CD14-positive monocyte (primary cell): ENCODE results near the gene AHNAK. TPM values are rescaled to one million over a fixed set of nuclear protein-coding genes. Genes with fewer than 3 reads are reported as not detected.

Experiments
- DNase-seq, 3 donors: peaks; one replicate each; pipeline ENCODE4 v3.0.0-alpha.2; 2011 to 2022
- H2AFZ ChIP-seq: 2 replicates; pipeline ENCODE4 v1.6.0; 2012; ENCODE audit warnings: mild to moderate bottlenecking, low read depth, low read length, inconsistent platforms; ENCODE audit not compliant: insufficient read depth, poor library complexity, severe bottlenecking
- H3K27ac ChIP-seq, 2 donors: 1 replicate in 1 of 2; 2 replicates in 1 of 2; pipeline ENCODE4 v1.5.1; 2012 to 2013; ENCODE audit warnings: low read length in 2 of 2, control low read depth in 1 of 2, inconsistent platforms in 1 of 2, low read depth in 1 of 2, mild to moderate bottlenecking in 1 of 2
- H3K27me3 ChIP-seq, 2 donors: one replicate each; pipeline versions ENCODE4 v1.6.0 to v1.6.1; 2011 to 2013; ENCODE audit warnings: low read length in 2 of 2; ENCODE audit not compliant: control insufficient read depth in 2 of 2, insufficient read depth in 2 of 2
- H3K36me3 ChIP-seq, 2 donors: replicated peaks in 1 of 2; 1 replicate in 1 of 2; 2 replicates in 1 of 2; pipeline versions ENCODE4 v1.5.1 to v1.6.1; 2012 to 2013; ENCODE audit warnings: low read length in 2 of 2, control low read depth in 1 of 2, inconsistent platforms in 1 of 2, mild to moderate bottlenecking in 1 of 2; ENCODE audit not compliant: insufficient read depth in 2 of 2, control insufficient read depth in 1 of 2
- H3K4me1 ChIP-seq, 2 donors: 1 replicate in 1 of 2; 2 replicates in 1 of 2; pipeline versions ENCODE4 v1.5.1 to v1.6.1; 2012 to 2013; ENCODE audit warnings: low read length in 2 of 2, control low read depth in 1 of 2, inconsistent platforms in 1 of 2, mild to moderate bottlenecking in 1 of 2, moderate library complexity in 1 of 2; ENCODE audit not compliant: insufficient read depth in 2 of 2, control insufficient read depth in 1 of 2
- H3K4me2 ChIP-seq: replicated peaks from 2 replicates; pipeline ENCODE3; 2012; ENCODE audit warnings: low read length, moderate library complexity, mild to moderate bottlenecking; ENCODE audit not compliant: poor library complexity, severe bottlenecking; ENCODE audit errors: extremely low read depth
- H3K4me3 ChIP-seq, 3 experiments: fragments of 200-600 bp in 1 of 3; sonication (generic) in 1 of 3; replicated peaks in 1 of 3; 1 replicate in 2 of 3; 2 replicates in 1 of 3; pipeline ENCODE4 v1.5.1; 2011 to 2013; ENCODE audit warnings: low read length in 3 of 3, mild to moderate bottlenecking in 3 of 3, control low read depth in 2 of 3, low read depth in 2 of 3, inconsistent platforms in 1 of 3, moderate library complexity in 1 of 3
- H3K79me2 ChIP-seq: 2 replicates; pipeline ENCODE4 v1.6.0; 2012; ENCODE audit warnings: mild to moderate bottlenecking, control low read depth, inconsistent platforms, low read length, moderate library complexity; ENCODE audit not compliant: insufficient read depth
- H3K9ac ChIP-seq: 2 replicates; pipeline ENCODE4 v1.6.0; 2017; ENCODE audit warnings: low read length, mild to moderate bottlenecking; ENCODE audit not compliant: insufficient read depth, poor library complexity, severe bottlenecking
- H3K9me3 ChIP-seq, 2 donors: replicated peaks in 1 of 2; 1 replicate in 1 of 2; 2 replicates in 1 of 2; pipeline versions ENCODE4 v1.5.1 to v1.6.1; 2012 to 2013; ENCODE audit warnings: low read length in 2 of 2, control low read depth in 1 of 2; ENCODE audit not compliant: control insufficient read depth in 1 of 2, insufficient read depth in 1 of 2
- H4K20me1 ChIP-seq: 2 replicates; pipeline ENCODE4 v1.6.0; 2012; ENCODE audit warnings: mild to moderate bottlenecking, low read length, control low read depth, moderate library complexity; ENCODE audit not compliant: insufficient read depth
- H3K27ac Mint-ChIP-seq, 7 donors: one replicate each; pipeline ENCODE4 v1.8.0; 2020; ENCODE audit warnings: mild to moderate bottlenecking in 7 of 7, mixed read lengths in 7 of 7, moderate library complexity in 6 of 7, inconsistent platforms in 2 of 7
- H3K27me3 Mint-ChIP-seq, 3 donors: one replicate each; pipeline ENCODE4 v1.8.0; 2021 to 2022; ENCODE audit warnings: low read depth in 3 of 3, mild to moderate bottlenecking in 3 of 3, mixed read lengths in 3 of 3, moderate library complexity in 3 of 3, inconsistent platforms in 1 of 3
- H3K36me3 Mint-ChIP-seq, 2 donors: one replicate each; pipeline ENCODE4 v1.8.0; 2020; ENCODE audit warnings: mixed read lengths in 2 of 2, inconsistent platforms in 1 of 2, mild to moderate bottlenecking in 1 of 2
- H3K4me1 Mint-ChIP-seq: one replicate; pipeline ENCODE4 v1.8.0; 2020; ENCODE audit warnings: mild to moderate bottlenecking, mixed read lengths
- H3K4me3 Mint-ChIP-seq, 2 donors: one replicate each; pipeline ENCODE4 v1.8.0; 2020; ENCODE audit warnings: mild to moderate bottlenecking in 2 of 2, mixed read lengths in 2 of 2, moderate library complexity in 1 of 2
- H3K9me3 Mint-ChIP-seq, 7 donors: one replicate each; pipeline ENCODE4 v1.8.0; 2020 to 2022; ENCODE audit warnings: mixed read lengths in 7 of 7, mild to moderate bottlenecking in 6 of 7, moderate library complexity in 6 of 7, inconsistent platforms in 2 of 7
- CTCF ChIP-seq: fragments of 200-600 bp; IDR thresholded peaks from one replicate; pipeline ENCODE4 v1.8.0; 2022; ENCODE audit warnings: antibody characterized with exemption, mild to moderate bottlenecking
- WGBS: methylation state at CpG from one replicate; pipeline ENCODE4 v1.1.5; 2013; ENCODE audit warnings: missing lambda C conversion rate; ENCODE audit not compliant: insufficient coverage; 5-methylcytosine and 5-hydroxymethylcytosine counted together
- intact Hi-C, 2 donors: fragments of 100-400 bp; cut with micrococcal nuclease; formaldehyde crosslinking; loops; one replicate each; pipeline versions ENCODE4 v1.15.0 to v1.15.1; 2023
- polyA plus RNA-seq, 3 donors: library from polyadenylated mRNA; depleted of rRNA in 1 of 3; unstranded in 2 of 3; stranded (reverse) in 1 of 3; fragments of 300-500 nt in 2 of 3; fragments of >200 nt in 1 of 3; fragmentation: Illumina TruSeq in 2 of 3; gene quantifications; 1 replicate in 2 of 3; 2 replicates in 1 of 3; pipeline ENCODE4 v1.2.3, GENCODE V29; 2012 to 2021

Gene AHNAK
- polyA plus RNA-seq, 3 donors: 80.0 to 201 (median 103) TPM

- no peak overlapping the region for H3K4me3 Mint-ChIP-seq
- intact Hi-C loops: no loop called here
- no peak overlapping the region for H3K27ac Mint-ChIP-seq
- no peak overlapping the region for H2AFZ ChIP-seq
- H3K27ac ChIP-seq: no peak overlapping the region
- H4K20me1 ChIP-seq: no peaks in the 10 kb centered on the region
- DNase-seq: no peak
- no peak for TF ChIP-seq CTCF
- peaks cover 0 to 6% (median 2%) of the 10 kb centered on the region in 3 donors for H3K27me3 Mint-ChIP-seq
- H3K4me3 ChIP-seq: no peak overlapping the region
- H3K36me3 ChIP-seq: peaks cover 0 to 13% of the 10 kb centered on the region in 2 donors
- H3K36me3 Mint-ChIP-seq: peaks cover 8 to 30% of the 10 kb centered on the region in 2 donors
- peaks cover 4% of the 10 kb centered on the region for H3K79me2 ChIP-seq
- WGBS: 93% methylated on average over 8 of the region's 12 CpGs
- H3K9me3 ChIP-seq: no peaks in the 10 kb centered on the region
- peaks cover 21% of the 10 kb centered on the region for H3K4me1 Mint-ChIP-seq
- peaks cover 8 to 14% of the 10 kb centered on the region in 2 donors for H3K4me1 ChIP-seq
- no peak overlapping the region for H3K9ac ChIP-seq
- peaks cover 0 to 2% (median 0%) of the 10 kb centered on the region in 7 donors for H3K9me3 Mint-ChIP-seq
- H3K27me3 ChIP-seq: no peaks in the 10 kb centered on the region
- H3K4me2 ChIP-seq: no peak overlapping the region
These were observed 130.0 kb downstream of the AHNAK start for GRCh38 chr11:62416596-62416995.

- intact Hi-C loops: no loop called here
- WGBS: 92% methylated on average over 7 of the region's 8 CpGs
- peaks cover 7 to 11% of the 10 kb centered on the region in 2 donors for H3K4me1 ChIP-seq
These were observed 133.4 kb downstream of the AHNAK start for GRCh38 chr11:62413060-62413696.

More at GRCh38 chr11:62413060-62413696, 133.4 kb downstream of the AHNAK start:
- Mint-ChIP-seq H3K27me3 (peaks cover 2 to 6% (median 2%) of the 10 kb centered on the region in 3 donors), H3K36me3 (peaks cover 13 to 38% of the 10 kb centered on the region in 2 donors), H3K4me3 (no peak overlapping the region), H3K27ac (no peak overlapping the region), H3K9me3 (peaks cover 0 to 2% (median 0%) of the 10 kb centered on the region in 7 donors), H3K4me1 (peaks cover 9% of the 10 kb centered on the region)
- Histone ChIP-seq H3K79me2 (no peaks in the 10 kb centered on the region), H3K9ac (no peak overlapping the region), H3K27me3 (no peaks in the 10 kb centered on the region), H3K36me3 (peaks cover 0 to 16% of the 10 kb centered on the region in 2 donors), H3K9me3 (no peaks in the 10 kb centered on the region), H3K4me3 (no peak overlapping the region), H2AFZ (no peak overlapping the region), H3K4me2 (no peak overlapping the region), H4K20me1 (no peaks in the 10 kb centered on the region), H3K27ac (no peak overlapping the region)
- DNase-seq: no peak
- no peak for TF ChIP-seq CTCF
